ENCODE data around the gene WNT8B.

WNT8B gene

DNA sequence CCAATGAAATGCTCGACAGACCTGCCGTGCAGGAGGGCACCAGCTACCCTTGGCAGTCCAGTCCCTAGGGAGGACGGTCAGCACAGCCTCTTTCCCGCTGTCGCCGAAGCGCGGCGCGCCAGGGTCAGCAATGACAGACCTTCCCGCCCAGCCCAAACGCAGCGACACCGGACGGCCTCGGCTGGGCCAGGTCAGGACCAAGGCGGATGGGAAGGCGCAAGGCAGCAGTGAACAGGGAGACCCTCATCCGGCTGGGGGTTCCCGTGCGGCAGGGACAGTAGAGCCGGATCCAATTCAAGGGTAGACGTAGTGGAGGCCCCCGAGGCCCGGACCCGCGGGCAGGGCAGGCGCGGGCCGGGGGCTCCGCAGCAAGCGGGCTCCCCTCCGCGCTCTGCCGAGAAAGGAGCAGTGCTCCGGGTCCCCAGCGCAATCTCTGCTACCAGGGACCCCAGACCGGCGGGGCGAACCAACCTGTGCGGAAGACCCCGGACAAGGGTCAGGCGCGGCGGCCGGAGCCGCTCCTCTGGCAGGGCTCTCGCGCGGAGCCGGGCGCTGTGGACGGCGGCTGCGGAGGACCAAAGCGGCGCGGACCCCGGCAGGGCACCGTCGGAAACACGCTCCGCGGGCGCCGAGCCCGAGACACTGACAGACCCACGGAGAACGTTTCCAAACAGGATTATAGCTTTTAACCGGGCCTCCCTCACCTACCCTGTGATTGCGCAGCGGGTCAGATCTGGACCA, 56.7 kb downstream of the WNT8B start, which contains the start of gene SEC31B:
SEC31B (minus strand) TSS at position 551 of the 741 bp plus-strand sequence. CDS start 2,909 bp downstream, outside the sequence.
- DNase-seq, result no peak

DNA sequence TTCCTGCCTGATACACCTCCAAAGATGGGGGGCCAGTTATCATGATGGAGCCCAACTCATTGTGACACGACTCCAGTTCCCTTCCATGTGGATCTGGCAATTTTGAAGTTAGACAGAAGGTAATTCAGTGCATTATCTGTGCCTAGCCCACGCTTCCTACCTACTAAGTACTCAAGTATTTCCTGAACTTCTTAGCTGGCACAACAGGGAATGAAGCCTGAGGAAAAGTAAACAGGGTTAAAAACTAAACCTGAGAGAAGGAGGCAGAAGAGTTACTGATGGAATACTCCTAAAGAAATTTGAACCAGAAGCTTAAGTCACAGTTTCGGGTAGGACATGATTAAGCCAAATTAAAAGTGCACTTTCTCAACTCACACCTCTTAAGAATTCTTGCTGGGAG, 58.0 kb downstream of the WNT8B start:
- DNase-seq, result no peak

DNA sequence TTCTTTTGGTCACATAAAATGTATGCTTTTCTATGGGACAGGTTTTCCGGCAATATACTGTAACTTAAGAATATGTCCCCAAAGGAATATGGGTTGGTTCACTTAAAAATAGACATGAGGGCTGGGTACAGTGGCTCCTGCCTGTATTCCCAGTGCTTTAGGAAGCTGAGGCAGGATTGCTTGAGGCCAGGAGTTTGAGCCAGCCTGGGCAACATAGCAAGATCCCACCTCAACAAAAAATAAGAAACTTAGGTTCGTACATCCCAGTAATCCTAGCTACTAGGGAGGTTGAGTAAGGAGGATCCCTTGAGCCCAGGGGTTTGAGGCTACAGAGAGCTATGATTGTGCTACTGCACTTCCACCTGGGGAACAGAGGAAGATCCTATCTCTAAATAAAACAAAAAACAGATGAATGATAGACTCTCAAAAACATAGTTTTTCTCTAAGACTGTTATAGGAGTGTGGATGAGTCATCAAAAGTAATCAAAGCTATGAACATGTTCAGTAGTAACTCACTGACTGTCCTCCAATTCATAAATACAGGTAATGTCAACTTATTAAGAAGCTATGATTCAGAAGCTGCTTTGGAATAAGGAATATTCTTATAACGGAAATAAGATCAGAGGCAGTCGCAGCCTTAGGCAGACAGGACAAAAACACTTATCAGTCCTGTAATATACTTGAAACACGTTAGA, 59.4 kb downstream of the WNT8B start:
- DNase-seq, result no peak

DNA sequence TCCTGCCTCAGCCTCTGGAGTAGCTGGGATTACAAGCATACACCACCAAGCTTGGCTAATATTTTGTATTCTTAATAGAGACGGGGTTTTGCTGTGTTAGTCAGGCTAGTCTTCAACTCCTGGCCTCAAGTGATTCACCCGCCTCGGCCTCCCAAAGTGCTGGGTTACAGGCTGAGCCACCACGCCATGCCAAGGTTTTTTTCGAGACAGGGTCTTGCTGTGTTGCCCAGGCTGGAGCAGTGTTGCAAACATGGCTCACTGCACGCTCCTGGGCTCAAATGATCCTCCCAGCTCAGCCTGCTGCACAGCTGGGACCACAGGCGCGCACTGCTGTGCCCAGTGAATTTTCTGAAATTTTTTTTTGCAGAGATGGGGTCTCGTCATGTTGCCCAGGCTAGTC, 60.1 kb downstream of the WNT8B start:
- no peak for DNase-seq

DNA sequence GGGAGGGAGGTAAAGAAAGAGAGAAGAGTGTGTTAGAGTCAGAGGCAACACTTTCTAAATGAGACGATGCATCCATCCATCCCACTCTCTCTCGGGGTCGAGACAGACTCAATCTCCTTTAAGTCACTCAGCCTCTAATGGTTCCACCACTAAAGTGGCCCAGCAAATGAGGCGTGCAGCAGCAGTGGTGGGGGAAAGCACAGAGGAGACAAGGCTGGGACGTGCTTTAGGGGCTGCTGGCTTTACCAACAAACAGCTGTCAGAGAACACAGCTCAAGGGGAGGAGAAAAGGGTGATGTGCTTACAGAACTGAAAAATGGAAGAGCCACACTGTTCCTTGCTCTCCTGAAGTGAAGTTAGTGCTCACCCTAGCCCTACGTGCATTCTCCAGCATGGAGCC, 61.4 kb downstream of the WNT8B start:
- peak in 1 of 3 experiments; percentile 39 for DNase-seq

- DNase-seq, result no peak
Measured at GRCh38 chr10:100524638-100525037, 61.8 kb downstream of the WNT8B start.

- DNase-seq, result no peak
Measured at GRCh38 chr10:100528123-100528886, 65.5 kb downstream of the WNT8B start.

- DNase-seq, result no peak
Measured at GRCh38 chr10:100528921-100529474, 66.2 kb downstream of the WNT8B start.

DNA sequence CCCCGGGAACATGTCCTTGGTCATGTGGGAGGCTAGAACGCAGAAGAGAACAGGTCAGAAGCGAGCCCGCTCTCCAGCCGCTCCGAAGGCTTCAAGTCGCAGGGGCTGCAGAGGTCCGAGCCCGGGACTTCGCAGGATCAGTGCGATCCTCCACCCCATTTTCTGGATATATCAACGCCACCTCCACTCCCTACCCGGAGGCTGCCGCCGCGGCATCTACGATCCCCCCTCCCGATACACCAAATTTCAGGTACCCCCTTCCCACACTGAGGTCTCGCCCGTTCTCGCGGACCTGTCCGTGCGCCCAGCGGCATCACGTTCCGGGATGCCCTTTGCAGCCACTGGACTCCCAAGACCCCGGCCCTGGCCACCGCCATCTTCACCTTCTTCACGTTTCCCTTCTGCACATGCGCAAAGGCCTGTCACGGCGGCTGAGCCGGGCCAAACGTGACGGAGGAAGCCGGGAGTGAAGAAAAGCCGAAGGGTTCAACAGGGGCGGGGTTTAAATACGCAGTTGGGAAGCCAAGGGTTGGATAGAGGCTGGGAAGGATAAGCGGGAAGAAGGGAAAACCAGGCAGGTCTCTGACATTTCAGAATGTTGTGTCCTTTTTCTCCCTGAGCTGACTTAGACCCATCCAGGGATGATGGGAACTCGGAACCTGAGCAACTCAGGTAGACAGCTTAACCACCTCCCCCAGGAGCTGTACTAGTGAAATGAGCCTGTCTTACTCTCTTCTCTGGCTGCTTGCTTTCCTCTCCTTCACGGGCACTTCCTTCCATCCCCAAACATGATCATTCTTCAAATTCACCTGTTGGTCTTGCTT, 66.9 kb downstream of the WNT8B start, which contains the start of gene NDUFB8:
NDUFB8 (minus strand) TSS at position 397 of the 824 bp plus-strand sequence; CDS start at position 377, 20 bp downstream.
- DNase-seq, result peak; percentile 83 to 89 (median 84)

- no peak for DNase-seq
Measured at GRCh38 chr10:100531761-100532160, 69.0 kb downstream of the WNT8B start.

Measured in NCI-H1417 (cell line).